Lower leg skin (tissue), 3 donors: Measurements from ENCODE around the gene COPB1.

ENCODE experiments used
- CTCF ChIP-seq, 3 donors: fragments of 450-650 bp; IDR thresholded peaks; one replicate each; pipeline ENCODE4 v1.5.1; 2016; ENCODE audit warnings: antibody characterized with exemption in 3 of 3, mild to moderate bottlenecking in 3 of 3, moderate library complexity in 2 of 3
- POLR2A ChIP-seq, 2 donors: fragments of 450-650 bp; IDR thresholded peaks; one replicate each; pipeline ENCODE4 v1.6.1; 2016 to 2017; ENCODE audit warnings: antibody characterized with exemption in 2 of 2, mild to moderate bottlenecking in 1 of 2, moderate library complexity in 1 of 2

GRCh38 chr11:14423633-14424032 is 76.0 kb downstream of the COPB1 start:
- no peak for TF ChIP-seq POLR2A (IDR thresholded peaks at IDR 0.05)
- TF ChIP-seq CTCF (IDR thresholded peaks at IDR 0.05): no peak
